ENCODE results near the gene SPATS2.

The SPATS2 gene

GRCh38 chr12:49543221-49543913 is 176.1 kb downstream of the SPATS2 start:
- DNase-seq (ENCODE audit: extremely low spot score), result no peak

GRCh38 chr12:49543914-49544815 is 176.9 kb downstream of the SPATS2 start:
- DNase-seq (ENCODE audit: extremely low spot score), result no peak
- POLR2A ChIA-PET, result no interaction called here
- CTCF ChIA-PET, result interaction anchor here (0.5 to 0.8 kb wide), 2 partner anchors 10 to 97 kb away, joined by 3 read pairs; no protein-coding TSS in a partner anchor

More at GRCh38 chr12:49543221-49543913, 176.1 kb downstream of the SPATS2 start:
- ChIA-PET CTCF (no interaction called here), POLR2A (no interaction called here)
- TF ChIP-seq ARNT (IDR thresholded peaks at IDR 0.05) (no peak), ZNF384 (IDR thresholded peaks at IDR 0.05) (no peak), PKNOX1 (IDR thresholded peaks at IDR 0.05) (no peak), SUZ12 (IDR thresholded peaks at IDR 0.05) (no peak), FOXK2 (IDR thresholded peaks at IDR 0.05) (no peak), FOXM1 (IDR thresholded peaks at IDR 0.05; ENCODE audit: borderline replicate concordance) (no peak), NFRKB (IDR thresholded peaks at IDR 0.05) (no peak), ELF4 (IDR thresholded peaks at IDR 0.05) (no peak), CTBP1 (IDR thresholded peaks at IDR 0.05; ENCODE audit: borderline replicate concordance) (no peak), TARDBP (IDR thresholded peaks at IDR 0.05) (no peak), BHLHE40 (IDR thresholded peaks at IDR 0.05; ENCODE audit: borderline replicate concordance) (no peak), FOXA1 (IDR thresholded peaks at IDR 0.05) (no peak), HDGF (IDR thresholded peaks at IDR 0.05; ENCODE audit: borderline replicate concordance) (no peak), SP1 (IDR thresholded peaks at IDR 0.05) (no peak), LEF1 (IDR thresholded peaks at IDR 0.05; ENCODE audit: borderline replicate concordance) (no peak), L3MBTL2 (conservative IDR thresholded peaks at IDR 0.05) (no peak)

GRCh38 chr12:49545815-49546214 is 178.6 kb downstream of the SPATS2 start:
- no peak for DNase-seq (ENCODE audit: extremely low spot score)
- POLR2A ChIA-PET, result no interaction called here
- TF ChIP-seq ELF4 (IDR thresholded peaks at IDR 0.05) (no peak), SUZ12 (IDR thresholded peaks at IDR 0.05) (no peak), FOXA1 (IDR thresholded peaks at IDR 0.05) (no peak), FOXK2 (IDR thresholded peaks at IDR 0.05) (no peak), ZNF384 (IDR thresholded peaks at IDR 0.05) (no peak), ARNT (IDR thresholded peaks at IDR 0.05) (no peak), LEF1 (IDR thresholded peaks at IDR 0.05; ENCODE audit: borderline replicate concordance) (no peak)
- CTCF ChIA-PET, result no interaction called here

More at GRCh38 chr12:49543914-49544815, 176.9 kb downstream of the SPATS2 start:
- no peak for TF ChIP-seq FOXK2 (IDR thresholded peaks at IDR 0.05)
- no peak for TF ChIP-seq L3MBTL2 (conservative IDR thresholded peaks at IDR 0.05)
- no peak for TF ChIP-seq ELF4 (IDR thresholded peaks at IDR 0.05)
- TF ChIP-seq HDGF (IDR thresholded peaks at IDR 0.05; ENCODE audit: borderline replicate concordance), result no peak
- TF ChIP-seq TARDBP (IDR thresholded peaks at IDR 0.05), result no peak
- TF ChIP-seq LEF1 (IDR thresholded peaks at IDR 0.05; ENCODE audit: borderline replicate concordance), result no peak
- TF ChIP-seq CTBP1 (IDR thresholded peaks at IDR 0.05; ENCODE audit: borderline replicate concordance), result no peak
- TF ChIP-seq FOXA1 (IDR thresholded peaks at IDR 0.05), result no peak
- TF ChIP-seq SUZ12 (IDR thresholded peaks at IDR 0.05), result no peak
- TF ChIP-seq FOXM1 (IDR thresholded peaks at IDR 0.05; ENCODE audit: borderline replicate concordance), result no peak
- TF ChIP-seq ZNF384 (IDR thresholded peaks at IDR 0.05), result no peak
- TF ChIP-seq NFRKB (IDR thresholded peaks at IDR 0.05), result no peak
- no peak for TF ChIP-seq PKNOX1 (IDR thresholded peaks at IDR 0.05)
- no peak for TF ChIP-seq SP1 (IDR thresholded peaks at IDR 0.05)
- TF ChIP-seq BHLHE40 (IDR thresholded peaks at IDR 0.05; ENCODE audit: borderline replicate concordance), result no peak
- no peak for TF ChIP-seq ARNT (IDR thresholded peaks at IDR 0.05)

GRCh38 chr12:49546481-49546880 is 179.2 kb downstream of the SPATS2 start:
- no peak for TF ChIP-seq ARNT (IDR thresholded peaks at IDR 0.05)
- TF ChIP-seq FOXA1 (IDR thresholded peaks at IDR 0.05), result no peak
- no peak for TF ChIP-seq SUZ12 (IDR thresholded peaks at IDR 0.05)
- POLR2A ChIA-PET, result no interaction called here
- no peak for DNase-seq (ENCODE audit: extremely low spot score)
- CTCF ChIA-PET, result no interaction called here

GRCh38 chr12:49547090-49547690 is 179.9 kb downstream of the SPATS2 start:
- ChIA-PET CTCF (interaction anchor here (0.6 kb wide), 1 partner anchor 211 kb away, joined by 3 read pairs; no protein-coding TSS in a partner anchor), POLR2A (no interaction called here)
- DNase-seq (ENCODE audit: extremely low spot score), result no peak
- no peak for TF ChIP-seq BHLHE40 (IDR thresholded peaks at IDR 0.05; ENCODE audit: borderline replicate concordance)
- TF ChIP-seq ELF4 (IDR thresholded peaks at IDR 0.05), result no peak
- TF ChIP-seq SUZ12 (IDR thresholded peaks at IDR 0.05), result no peak
- no peak for TF ChIP-seq NFRKB (IDR thresholded peaks at IDR 0.05)
- no peak for TF ChIP-seq TARDBP (IDR thresholded peaks at IDR 0.05)
- no peak for TF ChIP-seq ZNF384 (IDR thresholded peaks at IDR 0.05)
- TF ChIP-seq CTBP1 (IDR thresholded peaks at IDR 0.05; ENCODE audit: borderline replicate concordance), result no peak
- no peak for TF ChIP-seq FOXA1 (IDR thresholded peaks at IDR 0.05)
- no peak for TF ChIP-seq ARNT (IDR thresholded peaks at IDR 0.05)
- no peak for TF ChIP-seq LEF1 (IDR thresholded peaks at IDR 0.05; ENCODE audit: borderline replicate concordance)
- no peak for TF ChIP-seq FOXK2 (IDR thresholded peaks at IDR 0.05)
- no peak for TF ChIP-seq PKNOX1 (IDR thresholded peaks at IDR 0.05)

Data from HEK293T (cell line).